ENCODE measurements around the gene CES4A. TPM values are rescaled to one million over a fixed set of nuclear protein-coding genes. Genes with fewer than 3 reads are reported as not detected.
A peak's percentile ranks its signal among the peaks of the same experiment; 100 is the strongest.

The CES4A gene
- total RNA-seq, 1 experiment from 2014 or later: 1.9 TPM

GRCh38 chr16:66948837-66949225, 39.6 kb upstream of the CES4A start:
- no CpG with 5 or more reads among the region's 21 CpGs for WGBS (ENCODE audit: extremely low coverage, insufficient read length, low lambda C conversion rate)
- Histone ChIP-seq H3K27ac (ENCODE audit: insufficient read length, low read depth, low read length) (no peak overlapping the region), H3K4ac (ENCODE audit: low read depth, low read length) (no peak overlapping the region), H3K18ac (ENCODE audit: insufficient read length, low read depth, low read length) (no peak overlapping the region), H3K23me2 (ENCODE audit: insufficient read length, low read depth, low read length, poor library complexity, severe bottlenecking) (no peaks in the 10 kb centered on the region), H2BK120ac (ENCODE audit: low read depth, low read length, poor library complexity, severe bottlenecking) (no peak overlapping the region), H3K27me3 (ENCODE audit: insufficient read depth, low read length) (peaks cover 14% of the 10 kb centered on the region; the same call in 1 of the 2 replicates), H3K4me1 (ENCODE audit: insufficient read depth, low read length) (no peaks in the 10 kb centered on the region), H3K79me1 (ENCODE audit: insufficient read depth, low read depth, low read length, poor library complexity, severe bottlenecking) (no peaks in the 10 kb centered on the region), H4K5ac (ENCODE audit: insufficient read length, low read depth, low read length) (no peak overlapping the region), H2AFZ (ENCODE audit: low read length) (no peak overlapping the region), H4K8ac (replicated peaks; ENCODE audit: insufficient read length, low read depth, low read length) (no peak overlapping the region), H3K79me2 (ENCODE audit: insufficient read depth, low read length) (no peaks in the 10 kb centered on the region), H4K20me1 (ENCODE audit: control insufficient read depth, insufficient read depth, insufficient read length) (no peaks in the 10 kb centered on the region), H2BK12ac (ENCODE audit: insufficient read length, low read depth, low read length) (no peak overlapping the region), H3K14ac (ENCODE audit: insufficient read depth, low read length) (no peak overlapping the region), H3T11ph (ENCODE audit: low read length) (no peak overlapping the region), H2BK20ac (ENCODE audit: low read depth, low read length, poor library complexity, severe bottlenecking) (no peak overlapping the region), H2AK5ac (ENCODE audit: insufficient read length, low read length) (no peak overlapping the region), H3K56ac (ENCODE audit: insufficient read length, low read depth, low read length) (no peak overlapping the region), H3K23ac (ENCODE audit: insufficient read length, low read depth, low read length) (no peak overlapping the region), H2BK15ac (ENCODE audit: low read depth, low read length) (no peak overlapping the region), H4K91ac (ENCODE audit: insufficient read length, low read depth, low read length) (no peak overlapping the region), H3K9ac (ENCODE audit: extremely low read depth, insufficient read length, low read length) (no peak overlapping the region), H3K4me2 (ENCODE audit: insufficient read depth, insufficient read length, low read length) (peak overlapping the region; percentile 21), H3K9me3 (ENCODE audit: control insufficient read depth, low read depth, low read length) (no peaks in the 10 kb centered on the region), H2BK5ac (ENCODE audit: insufficient read length, low read length) (no peak overlapping the region)
- Mint-ChIP-seq H3K4me3 (no peak overlapping the region), H3K27me3 (ENCODE audit: low read depth) (peaks cover 6% of the 10 kb centered on the region), H3K4me1 (peaks cover 9 to 12% of the 10 kb centered on the region in 2 experiments), H3K36me3 (ENCODE audit: insufficient read depth in 1 of 3, low read depth in 3 of 3) (peaks cover 0 to 8% (median 6%) of the 10 kb centered on the region in 3 experiments; a peak in 5 of 7 replicates), H3K9me3 (peaks cover 6 to 8% of the 10 kb centered on the region in 2 experiments; a peak in 3 of 5 replicates), H3K27ac (no peak overlapping the region)
- no peak for TF ChIP-seq CTCF (conservative IDR thresholded peaks at IDR 0.05)
- no peak for DNase-seq

Measured in H9 (cell line).